Tibial artery (tissue), 4 donors: ENCODE measurements around the gene AGAP1.

Source experiments
- DNase-seq, 2 donors: peaks; one replicate each; pipeline ENCODE4 v3.0.0-alpha.2; 2019
- H3K27ac ChIP-seq, 2 donors: fragments of 200-600 bp; sonication (generic) in 1 of 2; 1 replicate in 1 of 2; 2 replicates in 1 of 2; pipeline ENCODE4 v1.5.1; 2018 to 2019; ENCODE audit warnings: mild to moderate bottlenecking in 1 of 2
- H3K27me3 ChIP-seq, 2 donors: fragments of 200-600 bp; sonication (generic) in 1 of 2; one replicate each; pipeline versions ENCODE4 v1.5.1 to v1.6.0; 2016 to 2019
- H3K36me3 ChIP-seq, 3 donors: fragments of 200-600 bp; sonication (generic) in 2 of 3; one replicate each; pipeline ENCODE4 v1.5.1; 2016 to 2019; ENCODE audit warnings: mild to moderate bottlenecking in 2 of 3
- H3K4me1 ChIP-seq, 4 donors: fragments of 200-600 bp; sonication (generic) in 2 of 4; 1 replicate in 3 of 4; 2 replicates in 1 of 4; pipeline ENCODE4 v1.5.1; 2016 to 2019
- H3K4me3 ChIP-seq, 2 donors: fragments of 200-600 bp; sonication (generic) in 1 of 2; 1 replicate in 1 of 2; 2 replicates in 1 of 2; pipeline ENCODE4 v1.5.1; 2018 to 2019; ENCODE audit warnings: mild to moderate bottlenecking in 2 of 2
- H3K9me3 ChIP-seq, 3 donors: fragments of 200-600 bp; sonication (generic) in 1 of 3; one replicate each; pipeline ENCODE4 v1.5.1; 2016 to 2019
- intact Hi-C: fragments of 100-400 bp; cut with DNase I; formaldehyde crosslinking; loops from one replicate; pipeline ENCODE4 v1.15.0; 2023; ENCODE audit warnings: low total_unique reads
- TF ChIP-seq, protein P1 (sequence below), 2 experiments: fragments of 200-600 bp in 1 of 2; fragments of 450-650 bp in 1 of 2; IDR thresholded peaks; one replicate each; pipeline ENCODE4 v1.5.1; 2017 to 2019; ENCODE audit warnings: antibody characterized with exemption in 2 of 2, mild to moderate bottlenecking in 1 of 2, moderate library complexity in 1 of 2

The AGAP1 gene

DNA sequence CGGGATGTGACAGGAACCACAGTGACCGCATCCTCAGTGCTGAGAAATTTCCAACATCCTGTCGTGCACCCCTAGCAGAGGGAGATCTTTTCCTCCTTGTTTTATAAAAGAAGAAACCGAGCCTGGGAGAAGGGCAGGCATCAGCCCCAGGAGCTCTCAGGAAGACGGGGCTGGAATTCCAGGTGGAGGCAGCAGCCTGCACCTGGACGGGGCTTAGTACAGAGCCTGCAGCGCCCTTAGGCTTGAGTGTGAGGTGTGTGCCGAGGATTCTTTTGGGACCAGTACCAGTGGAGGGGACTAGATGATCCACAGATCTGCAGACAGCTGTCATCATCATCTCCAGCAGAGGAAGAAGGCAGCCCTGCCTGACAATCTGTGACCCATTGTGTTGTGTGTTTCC lies 525.6 kb downstream of the AGAP1 start:
- Histone ChIP-seq H3K9me3 (no peaks in the 10 kb centered on the region), H3K4me1 (no peaks in the 10 kb centered on the region), H3K27ac (no peak overlapping the region), H3K27me3 (no peaks in the 10 kb centered on the region), H3K36me3 (no peaks in the 10 kb centered on the region), H3K4me3 (no peak overlapping the region)
- DNase-seq = no peak
- intact Hi-C loops = no loop called here
- TF ChIP-seq, protein P1, sequence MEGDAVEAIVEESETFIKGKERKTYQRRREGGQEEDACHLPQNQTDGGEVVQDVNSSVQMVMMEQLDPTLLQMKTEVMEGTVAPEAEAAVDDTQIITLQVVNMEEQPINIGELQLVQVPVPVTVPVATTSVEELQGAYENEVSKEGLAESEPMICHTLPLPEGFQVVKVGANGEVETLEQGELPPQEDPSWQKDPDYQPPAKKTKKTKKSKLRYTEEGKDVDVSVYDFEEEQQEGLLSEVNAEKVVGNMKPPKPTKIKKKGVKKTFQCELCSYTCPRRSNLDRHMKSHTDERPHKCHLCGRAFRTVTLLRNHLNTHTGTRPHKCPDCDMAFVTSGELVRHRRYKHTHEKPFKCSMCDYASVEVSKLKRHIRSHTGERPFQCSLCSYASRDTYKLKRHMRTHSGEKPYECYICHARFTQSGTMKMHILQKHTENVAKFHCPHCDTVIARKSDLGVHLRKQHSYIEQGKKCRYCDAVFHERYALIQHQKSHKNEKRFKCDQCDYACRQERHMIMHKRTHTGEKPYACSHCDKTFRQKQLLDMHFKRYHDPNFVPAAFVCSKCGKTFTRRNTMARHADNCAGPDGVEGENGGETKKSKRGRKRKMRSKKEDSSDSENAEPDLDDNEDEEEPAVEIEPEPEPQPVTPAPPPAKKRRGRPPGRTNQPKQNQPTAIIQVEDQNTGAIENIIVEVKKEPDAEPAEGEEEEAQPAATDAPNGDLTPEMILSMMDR (IDR thresholded peaks at IDR 0.05) = no peak

DNA sequence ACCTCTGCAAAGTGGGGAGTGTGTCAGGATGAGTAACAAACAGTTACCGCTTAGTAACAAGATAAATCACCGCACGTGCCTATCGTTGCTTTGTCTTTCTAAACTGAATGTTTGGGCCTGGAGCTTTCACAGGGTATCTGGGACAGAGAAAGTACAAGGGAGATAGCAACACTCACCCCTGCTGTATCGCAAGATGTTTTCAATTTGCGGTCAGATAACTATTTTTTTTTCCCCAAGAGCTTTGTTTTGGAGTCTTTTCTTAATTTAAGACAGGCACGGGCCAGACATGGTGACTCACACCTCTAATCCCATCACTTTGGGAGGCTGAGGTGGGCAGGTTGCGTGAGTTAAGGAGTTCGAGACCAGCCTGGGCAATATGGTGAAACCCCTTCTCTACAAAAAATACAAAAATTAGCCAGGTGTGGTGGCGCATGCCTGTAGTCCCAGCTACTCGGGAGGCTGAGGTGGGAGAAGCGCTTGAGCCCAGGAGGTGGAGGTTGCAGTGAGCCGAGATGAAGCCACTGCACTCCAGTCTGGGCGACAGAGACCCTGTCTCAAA lies 527.7 kb downstream of the AGAP1 start:
- Histone ChIP-seq H3K4me1 (no peaks in the 10 kb centered on the region), H3K36me3 (no peaks in the 10 kb centered on the region), H3K9me3 (no peaks in the 10 kb centered on the region), H3K27me3 (no peaks in the 10 kb centered on the region), H3K4me3 (no peak overlapping the region), H3K27ac (no peak overlapping the region)
- TF ChIP-seq, protein P1 (IDR thresholded peaks at IDR 0.05) = no peak
- no peak for DNase-seq
- intact Hi-C loops = no loop called here

DNA sequence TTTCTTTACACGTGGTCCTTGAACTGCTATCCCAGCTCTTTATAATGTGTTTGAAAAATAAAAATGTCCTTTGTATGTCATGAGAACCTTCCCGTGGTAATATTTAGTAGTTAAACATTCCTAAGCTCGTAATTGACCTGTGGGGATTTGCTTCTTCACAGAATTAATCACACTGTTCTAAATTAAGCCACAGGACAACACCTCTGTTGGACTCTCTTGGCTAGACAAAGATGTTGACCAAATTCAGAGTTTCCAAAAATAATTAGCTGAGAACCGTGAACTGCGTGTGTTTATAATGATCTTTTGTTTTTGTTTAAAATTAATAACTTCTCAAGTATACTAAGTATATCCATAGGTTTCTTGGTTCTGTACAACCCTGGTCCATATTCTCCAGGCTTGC lies 528.3 kb downstream of the AGAP1 start:
- Histone ChIP-seq H3K4me1 (no peaks in the 10 kb centered on the region), H3K27me3 (no peaks in the 10 kb centered on the region), H3K4me3 (no peak overlapping the region), H3K9me3 (no peaks in the 10 kb centered on the region), H3K36me3 (no peaks in the 10 kb centered on the region), H3K27ac (no peak overlapping the region)
- no peak for DNase-seq
- intact Hi-C loops = no loop called here
- TF ChIP-seq, protein P1 (IDR thresholded peaks at IDR 0.05) = no peak

DNA sequence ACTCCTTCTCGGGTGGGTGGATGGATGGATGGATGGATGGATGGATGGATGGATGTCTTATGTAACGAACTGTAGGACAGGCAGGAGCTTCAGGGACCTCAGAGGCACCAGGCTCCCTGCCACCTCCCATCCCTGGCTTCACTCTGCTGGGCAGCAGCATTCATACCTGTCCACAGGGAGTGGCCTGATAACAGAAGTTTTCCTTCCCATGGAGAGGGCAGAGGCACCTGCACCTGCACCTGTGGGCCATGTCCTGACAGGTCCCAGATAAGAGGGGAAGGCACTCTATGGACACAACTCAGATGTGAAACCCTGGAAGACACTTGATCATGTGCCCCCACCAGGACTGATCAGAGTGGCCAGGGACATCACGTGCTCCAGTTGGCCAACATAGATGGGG lies 532.0 kb downstream of the AGAP1 start:
- no peaks in the 10 kb centered on the region for H3K36me3 ChIP-seq
- H3K4me3 ChIP-seq = no peak overlapping the region
- H3K9me3 ChIP-seq = no peaks in the 10 kb centered on the region
- DNase-seq = no peak
- intact Hi-C loops = no loop called here
- H3K27me3 ChIP-seq = no peaks in the 10 kb centered on the region
- H3K4me1 ChIP-seq = no peaks in the 10 kb centered on the region
- TF ChIP-seq, protein P1 (IDR thresholded peaks at IDR 0.05) = no peak
- no peak overlapping the region for H3K27ac ChIP-seq

DNA sequence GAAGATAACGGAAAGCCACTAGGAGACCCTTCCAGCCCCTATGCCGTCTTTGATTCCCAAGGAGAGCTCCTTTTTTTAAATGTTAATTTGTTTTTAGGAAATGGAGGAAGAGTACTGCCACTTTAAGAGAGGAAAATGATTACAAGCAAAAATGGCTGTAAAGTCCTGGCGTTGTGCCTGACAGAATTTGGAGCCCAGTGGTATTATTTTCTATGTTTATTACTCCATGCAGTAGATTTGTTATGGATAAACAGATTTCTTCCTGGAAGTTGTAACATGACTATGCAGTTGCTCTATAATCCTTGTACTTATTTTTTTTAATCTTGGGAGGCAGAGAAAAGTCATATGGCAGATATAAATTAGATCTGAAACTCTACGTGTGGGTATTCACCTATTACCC lies 533.0 kb downstream of the AGAP1 start:
- Histone ChIP-seq H3K27ac (no peak overlapping the region), H3K36me3 (no peaks in the 10 kb centered on the region), H3K9me3 (no peaks in the 10 kb centered on the region), H3K4me3 (no peak overlapping the region), H3K4me1 (no peaks in the 10 kb centered on the region), H3K27me3 (no peaks in the 10 kb centered on the region)
- DNase-seq = no peak
- intact Hi-C loops = no loop called here
- TF ChIP-seq, protein P1 (IDR thresholded peaks at IDR 0.05) = no peak

DNA sequence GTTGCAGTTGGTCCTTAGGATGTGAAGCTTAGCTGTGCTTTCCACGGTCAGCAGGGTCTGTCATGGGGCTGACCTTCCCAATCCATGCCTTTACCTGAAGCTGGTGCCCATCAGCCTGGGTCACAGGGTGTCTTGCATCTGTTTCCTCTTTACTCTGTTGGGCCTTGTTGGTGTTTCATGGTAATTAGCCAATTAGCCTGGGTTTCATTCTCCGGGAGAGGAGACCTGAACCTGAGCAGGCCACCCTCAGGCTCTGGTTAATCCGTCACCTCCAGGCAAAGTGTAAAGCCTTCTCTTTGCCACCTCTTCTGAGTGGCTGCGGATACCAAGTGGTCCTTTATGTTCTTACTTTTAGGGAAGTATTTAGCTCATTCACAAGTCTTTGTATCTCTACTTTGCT lies 534.2 kb downstream of the AGAP1 start:
- Histone ChIP-seq H3K4me1 (no peaks in the 10 kb centered on the region), H3K36me3 (no peaks in the 10 kb centered on the region), H3K27ac (no peak overlapping the region), H3K27me3 (no peaks in the 10 kb centered on the region), H3K9me3 (no peaks in the 10 kb centered on the region), H3K4me3 (no peak overlapping the region)
- intact Hi-C loops = no loop called here
- TF ChIP-seq, protein P1 (IDR thresholded peaks at IDR 0.05) = no peak
- no peak for DNase-seq
